ENCODE measurements around the gene C1QTNF3.
"Not testable (repeated sequence)": the region's sequence is repeated elsewhere in the genome, so short reads cannot be mapped to it uniquely, and the experiment has no call there.

C1QTNF3 gene

GRCh38 chr5:34047774-34048572 lies 5.0 kb upstream of the C1QTNF3 start:
- peak; percentile 16 for DNase-seq

- no peak for DNase-seq
Measured at GRCh38 chr5:34047143-34047542, 4.1 kb upstream of the C1QTNF3 start.

- DNase-seq: no peak
Measured at GRCh38 chr5:34045996-34046395, 3.0 kb upstream of the C1QTNF3 start.

GRCh38 chr5:34045023-34045422 lies 2.0 kb upstream of the C1QTNF3 start:
- no peak for DNase-seq

GRCh38 chr5:34042321-34042720 lies 692 bp downstream of the C1QTNF3 start:
- no peak for DNase-seq

GRCh38 chr5:34041247-34041972 lies 1.6 kb downstream of the C1QTNF3 start:
- DNase-seq: no peak

GRCh38 chr5:34040472-34040871 lies 2.5 kb downstream of the C1QTNF3 start:
- no peak for DNase-seq

GRCh38 chr5:34039398-34040157 lies 3.4 kb downstream of the C1QTNF3 start:
- no peak for DNase-seq

- no peak for DNase-seq
Measured at GRCh38 chr5:34038838-34039237, 4.2 kb downstream of the C1QTNF3 start.

- no peak for DNase-seq
Measured at GRCh38 chr5:34038390-34038789, 4.6 kb downstream of the C1QTNF3 start.

- no peak for DNase-seq
Measured at GRCh38 chr5:34037726-34038125, 5.3 kb downstream of the C1QTNF3 start.

GRCh38 chr5:34035756-34036155 lies 7.3 kb downstream of the C1QTNF3 start:
- DNase-seq: no peak

GRCh38 chr5:34034534-34035327 lies 8.3 kb downstream of the C1QTNF3 start:
- no peak for DNase-seq

GRCh38 chr5:34031966-34032365 lies 11.0 kb downstream of the C1QTNF3 start:
- DNase-seq: no peak

GRCh38 chr5:34031117-34031516 lies 11.9 kb downstream of the C1QTNF3 start:
- no peak for DNase-seq

GRCh38 chr5:34030585-34030984 lies 12.4 kb downstream of the C1QTNF3 start:
- not testable (repeated sequence) for DNase-seq

GRCh38 chr5:34030048-34030447 lies 13.0 kb downstream of the C1QTNF3 start:
- DNase-seq: no peak

GRCh38 chr5:34028349-34028748 lies 14.7 kb downstream of the C1QTNF3 start:
- DNase-seq: no peak

GRCh38 chr5:34026089-34026761 lies 16.8 kb downstream of the C1QTNF3 start:
- no peak for DNase-seq

GRCh38 chr5:34022121-34022705 lies 20.8 kb downstream of the C1QTNF3 start:
- DNase-seq: peak; percentile 5

- DNase-seq: no peak
Measured at GRCh38 chr5:34021334-34021733, 21.7 kb downstream of the C1QTNF3 start.

GRCh38 chr5:34020726-34021125 lies 22.3 kb downstream of the C1QTNF3 start:
- no peak for DNase-seq
